GM19455 (cell line): ENCODE measurements around the gene P2RX2.

Source experiments
- ATAC-seq: cut with Tn5 transposase; IDR thresholded peaks from one replicate; pipeline ENCODE4 v1.9.1; 2021; ENCODE audit not compliant: unreplicated experiment

Gene P2RX2

GRCh38 chr12:132660052-132660451, 41.5 kb downstream of the P2RX2 start:
- ATAC-seq = no peak

- no peak for ATAC-seq
Measured at GRCh38 chr12:132660996-132661395, 42.4 kb downstream of the P2RX2 start.

- no peak for ATAC-seq
Measured at GRCh38 chr12:132661972-132662371, 43.4 kb downstream of the P2RX2 start.

GRCh38 chr12:132662901-132663755, 44.6 kb downstream of the P2RX2 start:
- no peak for ATAC-seq

GRCh38 chr12:132664206-132665148, 45.9 kb downstream of the P2RX2 start:
- ATAC-seq = no peak

DNA sequence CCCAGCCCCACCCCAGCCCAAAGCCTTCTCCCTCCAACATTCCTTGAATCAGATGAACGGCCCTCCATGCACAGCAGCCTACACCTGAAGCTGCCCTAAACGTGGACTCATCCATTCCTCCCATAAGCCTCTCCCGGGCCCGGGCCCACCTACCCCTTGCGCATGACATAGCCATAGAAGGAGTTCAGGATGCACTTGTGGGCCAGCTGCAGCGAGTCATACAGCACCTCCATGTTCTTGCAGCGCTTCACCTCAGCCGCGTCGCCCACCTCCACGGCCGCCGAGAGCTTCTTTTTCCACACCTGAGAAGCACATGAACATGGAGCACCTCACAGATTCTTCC, 46.5 kb downstream of the P2RX2 start:
- ATAC-seq = no peak

DNA sequence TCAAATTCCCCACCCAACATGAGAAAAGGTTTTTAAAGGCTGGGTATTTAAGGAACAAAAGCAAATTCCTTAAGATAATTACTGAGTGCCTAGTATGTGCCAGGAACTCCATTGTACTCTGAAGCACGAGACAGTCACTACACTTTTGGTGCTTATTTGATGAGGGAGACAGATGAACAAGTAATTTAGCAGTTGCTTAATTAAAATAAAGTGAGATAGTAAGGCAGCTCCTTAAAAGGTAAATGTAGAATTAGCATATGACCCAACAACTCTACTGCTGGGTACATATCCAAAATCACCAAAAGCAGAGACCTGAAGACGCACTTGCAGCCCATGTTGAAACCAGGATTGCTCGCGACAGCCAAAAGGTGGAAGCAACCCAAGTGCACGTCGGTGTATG, 47.2 kb downstream of the P2RX2 start:
- no peak for ATAC-seq

DNA sequence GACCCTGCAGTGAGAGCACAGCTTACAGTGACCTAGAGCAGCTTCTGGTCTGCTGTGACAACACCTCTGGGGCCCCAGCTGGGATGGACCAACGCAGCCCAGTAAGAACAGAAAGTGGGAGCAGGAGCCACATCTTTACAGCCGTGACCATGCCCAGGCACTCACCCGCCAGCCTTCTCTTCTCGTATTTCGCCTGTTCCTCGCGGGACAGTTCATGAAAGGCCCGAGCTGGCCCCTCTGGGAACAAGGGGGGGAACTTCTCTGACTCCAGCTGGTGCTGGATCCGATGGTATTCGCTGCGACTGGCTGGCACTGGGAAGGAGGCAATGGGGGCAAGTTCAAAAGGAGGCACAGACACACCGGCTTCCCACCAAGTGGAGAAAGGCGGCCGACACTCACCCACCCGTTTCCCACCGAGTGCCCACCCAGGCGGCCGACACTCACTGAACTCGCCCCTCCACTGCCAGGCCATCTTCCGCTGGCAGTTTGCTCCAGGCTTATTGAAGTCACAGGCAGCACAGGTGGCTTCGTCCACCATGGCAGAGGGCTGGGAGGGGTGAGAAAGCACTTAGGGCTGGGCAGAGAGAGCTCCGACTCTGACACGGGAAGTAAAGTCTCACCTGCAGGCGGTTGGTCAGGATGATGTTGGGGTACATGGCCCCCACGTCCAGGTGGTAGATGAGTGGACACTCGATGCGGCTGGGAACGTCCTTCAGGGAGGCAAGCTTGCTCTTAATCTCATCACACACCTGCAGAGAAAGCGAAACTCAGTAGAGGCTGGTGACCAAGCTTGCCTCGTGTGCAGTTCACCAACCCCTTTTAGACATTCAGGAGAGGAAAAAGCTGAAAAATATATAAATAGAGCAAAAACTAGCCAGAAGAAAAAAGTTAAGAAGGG, 49.9 kb downstream of the P2RX2 start:
- no peak for ATAC-seq

- ATAC-seq = no peak
Measured at GRCh38 chr12:132669166-132669879, 50.7 kb downstream of the P2RX2 start.
